Middle frontal gyrus (tissue), 1 donor: Measurements from ENCODE around the gene WDR27.
"Not testable (repeated sequence)": the region's sequence is repeated elsewhere in the genome, so short reads cannot be mapped to it uniquely, and the experiment has no call there.

ENCODE experiments used
- DNase-seq: peaks from one replicate; pipeline ENCODE4 v3.0.0-alpha.2; 2015; ENCODE audit warnings: low spot score; ENCODE audit errors: extremely low spot score

The WDR27 gene

DNA sequence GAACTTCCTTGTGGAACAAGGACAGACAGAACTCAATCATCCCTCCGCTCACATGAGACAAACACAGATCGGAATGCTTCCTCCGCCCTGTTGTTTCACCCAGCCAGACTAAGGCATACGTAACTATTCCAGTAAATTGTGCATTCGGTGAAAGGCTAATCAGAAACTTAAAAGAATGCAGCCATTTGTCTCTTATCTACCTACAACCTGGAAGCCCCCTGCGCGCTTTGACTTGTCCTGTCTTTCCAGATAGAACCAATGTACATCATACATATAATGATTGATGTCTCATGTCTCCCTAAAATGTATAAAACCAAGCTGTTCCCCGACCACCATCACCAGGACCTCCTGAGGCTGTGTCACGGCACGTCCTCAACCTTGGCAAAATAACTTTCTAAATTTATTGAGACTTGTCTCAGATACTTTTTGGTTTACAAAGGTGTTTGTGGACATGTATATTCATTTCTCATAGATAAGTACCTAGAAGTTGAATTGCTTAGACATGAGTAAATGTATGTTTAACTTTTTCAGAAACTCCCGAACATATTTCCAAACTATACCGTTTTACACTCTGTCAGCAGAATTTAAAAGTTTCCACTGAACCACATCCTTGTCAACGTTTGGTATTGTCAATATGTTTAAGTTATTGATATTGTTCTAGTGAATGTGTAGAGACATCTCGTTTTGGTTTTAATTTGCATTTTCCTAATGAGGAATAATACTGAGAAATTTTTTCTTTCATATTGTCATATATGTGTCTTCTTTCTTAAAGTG is 250.6 kb downstream of the WDR27 start:
- no peak for DNase-seq

DNA sequence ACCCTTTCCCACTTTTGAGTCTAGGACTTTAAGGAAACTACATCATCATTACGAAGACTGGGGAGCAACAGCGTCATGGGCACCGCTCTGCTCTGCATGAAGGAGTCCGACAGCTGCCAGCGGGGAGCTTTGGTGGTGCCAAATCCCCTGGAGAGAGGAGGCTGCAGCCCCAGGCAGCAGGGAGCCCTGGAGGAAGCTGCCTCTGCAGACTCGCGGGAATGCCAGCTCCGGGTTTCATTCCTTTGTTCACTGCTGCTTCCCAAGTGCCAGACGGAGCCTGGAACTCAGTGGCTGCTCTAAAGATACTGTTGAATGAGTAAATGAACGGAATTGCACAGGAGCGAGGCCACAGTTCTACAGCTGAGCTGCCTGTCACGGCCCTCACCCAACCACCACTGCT is 251.7 kb downstream of the WDR27 start:
- no peak for DNase-seq

DNA sequence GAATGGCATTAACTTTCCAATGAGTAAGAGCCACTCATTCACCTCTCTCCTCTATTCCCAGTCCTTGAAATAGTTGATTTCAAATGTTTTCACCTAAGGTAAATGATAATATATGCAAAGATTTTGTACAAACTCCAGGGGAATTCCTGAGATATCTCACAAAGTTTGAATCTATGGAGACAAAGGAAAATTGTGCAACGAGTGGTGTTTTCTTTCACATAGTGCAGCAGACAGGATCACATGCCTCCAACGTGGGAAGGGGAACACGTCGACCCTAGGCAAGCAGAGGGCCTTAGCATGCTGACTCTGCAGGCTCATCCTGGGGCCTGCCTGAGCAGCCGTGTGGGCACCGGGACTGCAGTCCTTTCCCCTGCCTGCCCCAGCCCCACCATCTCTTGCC is 252.6 kb downstream of the WDR27 start:
- no peak for DNase-seq

DNA sequence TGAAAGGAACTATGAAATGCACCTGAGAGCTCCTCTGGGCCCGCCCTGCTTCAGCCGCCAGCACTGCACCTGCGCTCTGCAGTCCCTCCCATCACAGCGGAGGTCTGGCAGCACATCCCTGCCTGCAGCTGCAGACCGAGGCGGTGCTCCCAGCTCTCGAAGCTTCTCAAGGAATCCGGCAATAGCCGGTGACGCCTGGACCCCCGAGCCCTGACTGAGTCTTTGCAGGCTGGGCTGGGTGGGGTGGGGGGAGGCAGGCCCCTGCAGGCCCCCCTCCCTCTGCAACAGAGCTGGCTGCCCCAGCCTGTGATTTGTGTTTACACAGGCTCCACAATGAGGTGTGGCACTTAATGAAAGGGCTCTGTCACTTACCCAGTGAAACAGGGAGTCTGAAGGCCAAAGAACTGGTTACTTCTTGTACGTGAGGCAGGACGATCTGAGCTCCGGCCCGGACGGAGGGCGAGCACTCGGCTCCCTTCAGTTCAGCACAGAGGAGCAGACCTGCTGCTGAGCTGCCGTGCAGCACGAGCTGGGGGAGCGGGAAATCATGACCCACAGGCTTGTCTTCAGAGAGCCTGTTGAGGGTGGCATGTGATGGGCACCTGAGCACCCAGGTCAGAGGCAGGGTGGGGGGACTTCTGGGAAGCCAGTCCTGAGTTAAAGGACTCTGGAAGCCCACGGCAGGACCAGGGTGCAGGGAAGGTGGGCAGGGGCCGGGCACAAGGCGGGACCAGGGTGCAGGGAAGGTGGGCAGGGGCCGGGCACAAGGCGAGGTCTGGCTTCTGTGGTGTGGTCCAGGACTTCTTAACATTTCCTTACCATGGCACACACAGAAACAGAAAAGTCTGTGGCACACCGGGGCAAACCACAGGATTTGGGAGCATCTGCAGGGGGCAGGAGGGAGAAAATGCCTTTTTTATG is 255.9 kb downstream of the WDR27 start:
- no peak for DNase-seq

DNA sequence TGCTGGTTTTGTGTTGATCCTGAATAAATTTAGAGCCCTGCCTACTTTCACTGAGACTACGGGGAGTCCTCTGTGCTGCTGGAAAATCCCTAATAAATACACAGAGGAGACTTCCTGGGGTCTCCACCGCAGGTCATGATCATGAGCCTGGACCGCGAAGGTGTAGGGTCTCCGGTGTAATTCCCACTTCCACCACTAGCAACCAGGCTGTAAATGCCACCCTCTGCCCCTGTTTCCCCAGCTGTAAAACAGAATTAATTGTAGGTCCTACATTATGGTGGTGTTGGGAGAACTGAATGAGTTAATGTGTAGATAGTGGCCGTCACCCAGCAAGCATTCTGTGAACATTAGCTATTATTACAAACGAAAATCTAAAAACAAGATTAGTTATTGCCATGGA is 256.6 kb downstream of the WDR27 start:
- DNase-seq = no peak

DNA sequence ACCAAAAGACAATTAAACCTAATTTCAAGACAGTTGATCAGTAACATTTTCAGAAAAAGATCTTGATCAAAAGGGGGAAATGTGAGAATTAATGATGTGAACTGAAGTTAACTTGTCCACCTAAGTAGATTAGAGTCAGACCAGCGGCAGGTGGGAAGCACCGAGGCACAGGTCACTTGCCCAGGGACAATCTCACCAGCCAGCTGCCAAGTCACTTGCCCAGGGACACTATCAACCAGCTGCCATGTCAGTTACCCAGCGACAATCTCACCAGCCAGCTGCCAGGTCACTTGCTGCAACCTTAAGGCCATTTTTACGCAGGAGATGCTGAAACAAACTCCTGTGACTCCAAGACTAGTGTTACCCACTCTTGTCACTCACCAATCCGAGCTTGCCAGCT is 260.5 kb downstream of the WDR27 start:
- no peak for DNase-seq

DNA sequence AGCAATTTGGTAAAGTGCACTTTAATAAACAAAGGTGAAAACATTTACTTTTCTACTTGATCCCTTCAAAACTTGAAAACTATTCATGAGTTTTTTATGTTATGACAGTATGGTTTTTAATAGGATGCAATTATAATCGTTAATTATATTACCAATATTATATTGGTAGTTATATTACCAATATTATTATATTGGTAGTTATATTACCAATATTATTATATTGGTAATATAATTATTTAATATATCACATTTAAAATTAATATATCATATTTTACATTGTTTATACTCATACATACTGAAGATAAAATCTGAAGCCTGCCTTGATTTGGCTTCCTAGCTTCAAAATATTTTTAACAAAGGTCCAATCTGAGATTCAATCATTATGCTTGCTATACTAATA is 262.1 kb downstream of the WDR27 start:
- DNase-seq = no peak

DNA sequence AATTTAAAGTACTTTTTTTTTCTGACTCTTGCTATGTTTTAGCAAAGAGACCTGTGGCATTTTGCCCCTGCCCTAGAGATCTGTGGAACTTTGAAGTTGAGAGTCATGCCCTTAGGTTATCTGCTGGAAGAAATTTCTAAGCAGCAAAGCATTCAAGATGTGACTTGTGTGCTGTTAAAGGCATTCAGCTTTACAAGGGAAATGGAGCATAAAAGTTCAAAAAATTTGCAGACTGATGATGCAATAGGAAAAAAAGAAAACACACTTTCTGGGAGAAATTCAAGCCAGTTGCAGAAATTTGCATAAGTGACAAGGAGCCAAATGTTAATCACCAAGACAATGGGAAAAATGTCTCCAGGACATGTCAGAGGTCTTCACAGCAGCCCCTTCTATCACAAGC is 267.3 kb downstream of the WDR27 start:
- DNase-seq = not testable (repeated sequence)

DNA sequence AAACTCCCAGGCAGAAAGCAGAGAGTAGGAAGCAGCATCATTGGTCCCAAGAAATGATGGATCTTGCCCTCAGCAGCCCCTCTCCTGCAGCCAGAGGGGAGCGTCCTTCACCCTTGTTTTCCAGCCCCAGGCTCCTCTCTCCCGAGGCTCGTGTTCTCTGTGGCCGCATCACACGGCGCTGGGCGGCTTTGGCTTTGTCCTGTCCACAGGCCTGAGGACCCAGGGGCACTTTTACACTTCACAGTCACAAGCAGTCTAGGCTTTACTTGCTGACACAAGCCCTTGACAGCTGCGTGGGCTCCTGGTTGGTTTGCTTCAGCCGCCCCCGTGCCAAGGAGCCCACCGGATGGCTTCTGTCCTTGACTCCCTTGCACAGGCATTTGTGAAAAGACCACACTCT is 272.8 kb downstream of the WDR27 start:
- no peak for DNase-seq

DNA sequence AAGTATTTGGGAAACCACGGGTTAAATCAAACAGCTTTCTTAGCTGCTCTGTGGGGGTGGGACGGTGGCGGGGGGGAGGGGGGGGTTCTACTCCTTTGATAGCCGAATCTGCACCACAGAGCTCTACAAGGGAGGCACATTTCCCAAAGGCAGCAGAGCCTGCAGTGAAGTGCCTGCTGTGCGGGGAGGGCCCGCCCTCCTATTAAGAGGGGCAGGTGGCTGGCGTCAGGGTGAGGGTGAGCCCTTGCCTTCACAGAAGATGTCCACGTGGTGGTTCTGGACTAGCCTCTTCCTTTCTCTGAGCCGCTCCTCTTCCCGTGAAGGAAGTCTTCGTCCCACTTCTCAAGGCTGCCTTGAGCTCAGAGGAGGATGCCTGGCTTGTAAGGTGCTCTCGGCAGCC is 273.3 kb downstream of the WDR27 start:
- DNase-seq = no peak

DNA sequence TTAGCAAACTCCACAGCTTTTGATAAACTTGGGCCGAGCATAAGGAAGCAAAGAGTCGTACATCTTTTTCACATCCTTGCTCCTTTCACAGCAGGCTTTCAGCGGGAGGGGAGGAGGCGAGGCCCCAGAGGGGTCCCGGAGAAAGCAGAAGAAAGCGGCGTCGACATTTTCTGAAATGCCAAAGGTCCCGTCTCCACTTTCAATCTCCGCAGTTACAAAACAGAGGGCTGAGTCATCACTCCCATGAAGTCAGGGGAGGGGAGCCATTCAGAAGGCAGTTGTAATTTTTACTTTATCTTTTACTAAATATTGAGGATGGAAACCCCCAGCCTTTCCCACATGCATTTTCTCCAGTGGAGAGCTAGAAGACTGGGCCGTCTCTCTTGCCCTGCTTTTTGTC is 274.0 kb downstream of the WDR27 start:
- DNase-seq = no peak

DNA sequence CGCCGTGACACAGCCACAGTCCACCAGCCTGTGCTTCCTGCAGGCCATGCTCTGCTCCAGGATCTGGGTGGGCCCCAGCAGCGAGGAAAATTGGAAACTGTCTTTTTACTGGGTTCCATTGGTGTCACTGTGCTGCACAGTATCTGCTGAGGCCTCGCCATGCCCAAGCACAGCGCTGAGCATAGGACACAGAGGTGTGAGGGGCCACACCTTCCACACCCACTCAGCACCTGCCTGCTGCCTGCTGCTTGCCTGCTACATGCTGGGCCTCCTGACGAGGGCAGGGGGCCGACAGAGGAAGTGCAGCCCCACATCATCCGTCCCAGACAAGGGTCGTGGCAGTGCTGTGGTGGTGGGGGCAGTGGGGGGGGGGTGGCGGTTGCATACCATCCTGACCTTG is 275.2 kb downstream of the WDR27 start:
- DNase-seq = no peak

DNA sequence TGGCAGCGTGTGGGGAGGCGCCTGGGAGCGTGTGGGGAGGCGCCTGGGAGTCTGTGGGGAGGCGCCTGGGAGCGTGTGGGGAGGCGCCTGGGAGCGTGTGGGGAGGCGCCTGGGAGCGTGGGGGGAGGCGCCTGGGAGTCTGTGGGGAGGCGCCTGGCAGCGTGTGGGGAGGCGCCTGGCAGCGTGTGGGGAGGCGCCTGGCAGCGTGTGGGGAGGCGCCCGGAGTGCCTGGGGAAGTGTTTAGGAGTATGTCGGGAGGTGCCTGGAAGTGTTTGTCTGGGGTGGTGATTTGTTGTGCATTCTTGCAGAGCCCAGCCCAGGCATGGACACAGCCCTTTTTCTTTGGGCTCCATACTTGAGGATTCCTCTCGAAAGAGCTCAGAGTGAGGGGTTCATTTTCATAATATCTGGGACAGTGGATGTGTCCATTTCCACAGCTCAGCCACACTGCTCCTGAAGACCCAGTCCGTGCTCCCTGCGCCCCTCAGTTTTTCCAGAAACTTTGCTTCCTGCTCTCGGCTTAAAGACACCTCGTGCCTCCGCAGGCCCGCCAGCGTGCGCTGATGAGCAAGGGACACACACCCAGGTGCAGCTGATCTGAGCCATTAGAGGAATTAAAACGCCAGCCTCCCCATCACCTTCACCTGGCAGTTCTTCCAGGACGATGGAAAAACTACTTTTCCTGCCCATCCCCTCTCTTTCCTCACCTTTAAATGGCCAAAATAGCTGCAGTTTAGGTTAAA is 276.0 kb downstream of the WDR27 start:
- DNase-seq = no peak

DNA sequence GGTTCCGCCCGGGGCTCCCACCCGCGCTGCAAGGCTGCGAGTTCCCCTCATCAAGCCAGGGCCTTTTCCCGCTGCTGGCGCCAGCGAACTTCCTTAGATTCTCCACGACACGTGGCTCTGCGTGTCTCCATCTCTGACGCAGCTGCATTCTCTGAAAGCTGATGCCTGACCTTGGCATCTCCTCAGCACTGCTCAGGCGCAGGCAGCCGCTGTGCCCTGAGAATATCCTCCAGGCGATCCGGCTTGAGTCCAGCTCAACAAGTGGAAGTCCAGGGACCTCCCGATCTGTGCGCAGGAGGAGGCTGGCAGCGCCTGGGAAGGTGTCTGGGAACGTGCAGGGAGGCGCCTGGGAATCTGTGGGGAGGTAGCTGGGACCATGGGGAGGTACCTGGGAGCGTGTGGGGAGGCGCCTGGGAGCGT is 277.0 kb downstream of the WDR27 start:
- DNase-seq = no peak

DNA sequence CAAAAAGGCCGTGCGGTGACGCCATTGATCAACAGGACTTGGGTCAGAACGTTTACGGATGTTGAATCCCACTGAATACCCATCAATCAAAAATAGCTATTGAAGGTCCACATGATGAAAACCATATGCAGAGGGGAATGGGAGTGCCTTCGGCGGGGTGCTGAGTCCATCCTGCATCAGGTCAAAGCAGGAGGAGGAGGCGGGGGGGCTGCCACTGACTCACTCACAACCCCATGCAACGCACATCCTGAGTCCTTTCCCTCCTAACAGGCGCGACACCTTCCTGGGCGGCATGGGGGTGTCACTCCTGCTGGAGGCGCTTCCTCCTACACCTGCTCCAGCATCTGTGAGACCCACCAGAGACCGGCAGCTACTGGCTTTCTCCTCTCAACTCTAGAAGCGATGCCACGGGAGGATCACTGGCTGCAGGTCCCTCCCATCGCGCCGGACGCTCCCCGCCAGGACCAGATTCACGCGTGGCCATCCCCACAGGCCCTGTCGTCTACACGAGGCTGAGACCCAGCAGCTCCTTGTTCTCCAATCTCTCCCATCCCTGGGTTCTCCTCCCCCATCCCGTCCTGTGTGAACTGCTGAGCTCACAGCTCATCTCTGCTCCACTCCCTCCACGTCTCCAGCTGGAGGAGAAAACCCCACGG is 277.6 kb downstream of the WDR27 start:
- no peak for DNase-seq

DNA sequence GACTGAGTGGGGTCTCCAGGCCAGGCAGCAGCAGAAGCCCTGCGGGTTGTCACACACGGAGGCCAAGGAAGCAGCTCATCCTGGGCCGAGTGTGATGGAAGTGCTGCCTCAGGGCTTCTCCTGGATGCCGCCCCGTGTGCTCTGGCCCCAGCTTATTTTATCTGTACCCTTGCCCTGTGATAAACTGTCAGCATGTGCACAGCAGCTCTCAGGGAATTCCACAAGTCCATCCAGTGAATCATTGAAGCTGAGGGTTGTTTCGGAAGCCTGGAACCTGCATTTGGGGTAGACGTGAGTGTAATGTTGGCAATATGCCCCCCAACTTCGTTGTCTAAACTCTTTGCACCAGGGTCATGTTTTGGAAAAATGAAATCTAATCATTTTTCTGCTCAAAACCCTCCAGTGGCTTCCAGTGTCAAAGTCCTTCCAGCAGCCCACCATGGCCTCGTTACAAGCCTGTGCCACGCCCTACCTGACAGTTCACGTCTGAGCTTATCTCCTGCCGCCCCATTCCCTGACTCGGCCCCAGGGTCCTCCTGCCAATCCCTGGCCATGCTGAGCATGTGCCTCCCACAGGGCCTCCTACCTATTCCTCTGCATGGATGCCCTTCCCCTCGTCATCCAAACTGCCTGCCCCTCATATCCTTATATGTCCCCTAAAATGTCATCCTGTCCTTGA is 280.1 kb downstream of the WDR27 start:
- DNase-seq = no peak

DNA sequence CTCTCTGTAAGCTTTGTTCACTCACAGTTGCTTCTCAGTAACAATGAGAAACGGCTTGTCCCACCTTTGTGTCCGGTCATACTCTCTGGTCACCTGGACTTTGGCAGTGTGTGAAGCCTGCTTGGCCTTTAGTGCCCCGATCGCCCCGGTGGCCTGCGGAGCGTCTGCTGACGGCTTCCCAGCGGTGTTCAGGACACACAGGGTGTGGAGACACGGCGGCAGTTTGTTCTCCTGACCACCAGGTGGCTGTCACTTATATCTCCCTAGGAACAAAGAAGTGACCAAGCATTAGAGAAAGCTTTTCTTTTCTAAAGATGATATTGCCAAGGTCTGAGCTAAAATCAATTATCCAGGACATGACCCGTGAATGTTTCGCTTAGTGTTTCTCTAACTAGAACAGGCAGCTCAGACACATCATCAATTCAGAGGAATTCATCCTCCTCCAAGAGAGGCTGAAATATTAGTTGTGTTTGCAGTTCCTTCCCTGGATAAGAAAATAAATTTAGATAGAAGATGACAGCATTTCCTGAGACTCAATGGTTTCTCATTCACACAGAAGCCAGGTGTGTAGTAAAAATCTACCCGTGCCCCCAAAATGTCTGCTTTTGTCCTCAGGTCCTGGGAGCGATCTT is 280.8 kb downstream of the WDR27 start:
- no peak for DNase-seq

DNA sequence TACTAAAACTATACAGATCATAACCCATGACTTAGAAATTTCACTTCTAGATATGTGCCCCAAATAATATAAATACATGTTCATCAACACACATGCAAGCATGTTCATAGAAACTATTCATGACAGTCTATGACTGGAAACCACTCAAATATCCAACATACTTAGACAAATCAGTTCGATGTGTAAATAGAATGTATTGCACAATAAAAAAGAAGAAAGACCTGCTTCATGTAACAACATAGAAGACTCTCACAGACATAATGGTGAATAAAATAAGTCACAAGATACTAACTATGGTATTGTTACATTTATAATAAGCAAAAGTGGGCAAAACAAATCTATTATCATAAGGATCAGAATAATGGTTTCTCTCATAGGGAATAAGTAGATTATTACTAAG is 284.7 kb downstream of the WDR27 start:
- no peak for DNase-seq

DNA sequence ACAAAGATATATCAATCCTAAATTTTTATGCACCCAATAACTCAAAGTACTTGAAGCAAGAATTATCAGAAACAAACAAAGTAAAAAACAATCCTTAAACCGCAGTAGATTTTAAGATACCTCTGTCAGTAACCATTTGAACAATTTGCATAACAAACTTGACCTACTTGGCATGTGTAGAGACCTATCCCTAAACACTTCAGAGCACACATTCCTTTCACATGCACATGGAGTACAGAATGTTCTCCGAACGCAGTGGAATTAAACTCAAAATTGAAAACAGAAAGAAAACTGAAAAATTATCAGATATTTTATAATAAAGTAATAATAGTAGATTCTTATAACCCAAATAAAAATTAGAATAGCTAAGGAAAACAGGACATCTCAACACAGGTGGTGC is 285.6 kb downstream of the WDR27 start:
- DNase-seq = no peak

DNA sequence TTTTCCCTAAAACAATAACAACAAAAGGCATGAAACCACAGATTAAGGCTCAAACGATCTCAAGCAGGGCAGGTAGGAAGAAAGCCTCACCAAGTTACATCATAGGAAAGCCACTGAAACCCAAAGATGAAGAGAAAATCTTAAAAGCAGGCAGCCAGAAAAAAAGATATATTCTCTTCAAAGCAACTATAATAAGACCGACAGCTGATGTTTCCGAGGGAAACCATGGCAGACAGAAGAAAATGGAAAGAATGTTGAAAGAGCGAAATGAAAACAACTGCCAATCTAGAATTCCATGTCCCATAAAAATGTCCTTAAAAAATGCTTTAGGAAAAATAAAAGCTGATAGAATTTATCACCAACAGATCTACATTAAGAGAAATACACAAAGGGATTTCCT is 286.6 kb downstream of the WDR27 start:
- DNase-seq = no peak
